CD4-positive, alpha-beta T cell treated with Interleukin-17A for 1 hour (primary cell): ENCODE results near the gene AP1S3.
A peak's percentile ranks its signal among the peaks of the same experiment; 100 is the strongest.

Source experiments
- DNase-seq: peaks from one replicate; pipeline ENCODE4 v3.0.0-alpha.2; 2020

The AP1S3 gene

DNA sequence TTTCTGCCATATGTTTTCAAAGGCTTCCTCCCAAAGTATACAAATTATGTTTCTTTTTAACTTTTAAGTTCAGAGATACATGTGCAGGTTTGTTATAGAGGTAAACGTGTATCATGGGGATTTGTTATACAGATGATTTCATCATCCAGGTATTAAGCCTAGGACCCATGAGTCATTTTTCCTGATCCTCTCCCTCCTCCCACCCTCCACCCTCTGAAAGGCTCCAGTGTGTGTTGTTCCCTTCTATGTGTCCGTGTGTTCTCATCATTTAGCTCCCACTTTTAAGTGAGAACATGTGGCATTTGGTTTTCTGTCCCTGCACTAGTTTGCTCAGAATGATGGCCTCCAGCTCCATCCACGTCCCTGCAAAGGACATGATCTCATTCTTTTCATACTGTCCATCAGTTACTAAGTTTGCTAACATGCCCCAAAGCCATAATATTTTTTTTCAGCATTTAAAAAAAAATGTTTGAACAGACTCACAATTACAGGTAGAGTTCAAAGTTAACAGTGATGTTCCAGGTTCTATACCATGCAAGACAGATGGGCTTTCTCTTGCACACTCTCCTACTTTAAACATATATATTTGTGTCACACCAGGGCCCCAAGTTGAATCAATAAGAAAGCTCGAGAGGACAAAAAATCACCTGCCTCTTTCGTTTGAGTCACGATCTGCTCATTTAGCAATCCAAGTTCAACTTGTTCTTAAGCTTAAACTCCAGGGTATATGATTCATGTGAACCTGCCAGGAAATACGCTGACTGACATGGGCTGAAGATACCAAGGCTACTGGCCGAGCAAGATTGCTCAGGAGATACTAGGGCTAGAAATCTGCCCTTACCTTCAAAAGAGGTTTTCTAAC lies 77.6 kb downstream of the AP1S3 start:
- DNase-seq: peak; percentile 3

GRCh38 chr2:223758131-223758840 lies 79.1 kb downstream of the AP1S3 start:
- no peak for DNase-seq

GRCh38 chr2:223753940-223754339 lies 83.4 kb downstream of the AP1S3 start:
- DNase-seq: no peak

DNA sequence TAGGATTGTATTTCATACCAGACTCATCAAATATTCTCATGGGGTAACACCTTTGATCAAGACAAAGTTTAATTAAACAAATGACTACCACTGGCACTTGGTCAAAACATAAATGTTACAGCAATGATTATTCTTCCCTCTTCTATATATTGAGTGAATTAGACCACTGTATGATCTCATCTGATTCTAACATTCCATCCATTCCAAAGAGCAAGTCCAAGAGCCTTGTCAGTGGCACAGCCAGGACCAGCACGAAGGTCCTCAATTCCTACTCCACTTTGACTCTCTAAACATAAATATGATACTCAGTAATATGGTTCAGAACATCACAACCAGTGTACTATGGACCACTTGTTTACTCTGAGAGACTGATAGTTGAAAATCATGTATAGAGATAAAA lies 86.4 kb downstream of the AP1S3 start:
- no peak for DNase-seq

DNA sequence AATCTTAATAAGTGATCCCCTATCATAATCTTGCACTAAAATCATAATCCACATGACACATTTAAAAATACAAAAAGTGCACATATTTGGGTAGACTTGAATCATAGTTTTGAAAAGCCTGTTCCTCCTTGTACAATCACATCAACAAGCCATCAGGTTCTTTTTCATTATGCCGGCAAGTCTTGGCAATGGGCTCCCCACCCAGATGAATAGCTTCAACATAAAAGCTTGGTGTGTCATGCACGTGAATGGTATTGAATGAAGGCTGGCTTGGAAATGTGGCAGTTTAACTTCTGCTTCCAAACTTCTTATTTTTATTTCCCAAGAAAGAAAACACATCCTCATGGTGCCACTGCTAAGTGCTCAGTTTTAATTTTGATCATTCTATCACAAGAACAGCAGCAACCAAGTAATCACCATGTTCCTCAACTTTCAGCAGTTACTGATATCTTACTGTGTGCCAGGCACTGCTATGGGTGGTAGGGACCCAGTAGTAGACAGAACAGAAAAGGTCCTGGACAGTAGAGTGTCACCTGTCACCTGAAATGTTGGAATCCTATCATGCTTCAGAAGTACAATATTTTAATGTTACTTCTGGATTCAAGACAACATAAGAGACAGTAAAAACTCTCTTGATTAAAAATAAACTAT lies 89.9 kb downstream of the AP1S3 start:
- no peak for DNase-seq

GRCh38 chr2:223746611-223747010 lies 90.8 kb downstream of the AP1S3 start:
- DNase-seq: no peak

DNA sequence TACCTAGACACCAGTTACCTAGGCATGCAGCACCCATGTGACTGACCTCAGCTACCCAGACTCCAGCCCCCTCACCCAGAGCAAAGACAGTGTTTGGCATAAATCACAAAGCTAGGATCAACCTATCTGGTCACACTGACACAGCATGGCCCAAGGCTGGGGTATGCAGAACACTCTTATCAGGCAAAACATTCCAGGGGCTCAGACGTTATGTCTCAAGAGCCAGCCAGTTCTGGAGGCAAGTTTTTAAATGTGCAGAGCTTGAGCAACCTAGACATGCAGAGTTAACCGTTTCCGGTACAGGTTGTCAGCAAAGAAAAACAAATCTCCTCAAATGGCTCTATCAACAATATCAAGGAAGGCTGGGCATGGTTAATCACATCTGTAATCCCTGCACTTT lies 92.8 kb downstream of the AP1S3 start:
- no peak for DNase-seq

- DNase-seq: no peak
Observed at GRCh38 chr2:223740679-223741078, 96.7 kb downstream of the AP1S3 start.

GRCh38 chr2:223737207-223737606 lies 100.2 kb downstream of the AP1S3 start:
- no peak for DNase-seq

GRCh38 chr2:223736488-223736887 lies 100.9 kb downstream of the AP1S3 start:
- no peak for DNase-seq

DNA sequence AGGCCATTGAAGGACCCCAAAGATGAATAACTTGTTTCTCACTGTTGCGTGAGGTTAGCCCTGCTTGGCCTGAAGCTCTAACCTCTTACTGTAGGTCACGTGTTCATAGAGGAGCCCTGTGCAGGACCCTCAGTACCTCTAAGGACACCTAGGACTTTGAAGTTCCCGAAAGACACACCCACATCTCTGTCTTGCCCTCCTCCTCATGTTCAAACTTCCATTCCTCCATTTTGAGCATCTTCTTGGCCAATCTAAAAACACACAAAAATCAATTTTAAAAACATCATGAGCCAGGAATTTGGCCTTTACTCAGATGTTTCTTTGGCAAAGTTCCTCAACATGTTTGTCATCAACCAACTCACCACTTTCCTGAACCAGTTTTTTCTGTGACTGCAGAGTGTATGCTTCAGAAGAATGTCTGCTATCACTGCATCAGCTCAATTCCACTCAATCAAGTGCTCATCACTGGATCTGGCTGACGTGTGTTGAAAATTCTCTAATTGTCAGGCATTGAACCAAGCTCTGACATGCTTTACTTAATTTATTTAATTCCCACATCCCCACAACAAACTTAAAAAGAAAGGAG lies 101.6 kb downstream of the AP1S3 start:
- DNase-seq: no peak

DNA sequence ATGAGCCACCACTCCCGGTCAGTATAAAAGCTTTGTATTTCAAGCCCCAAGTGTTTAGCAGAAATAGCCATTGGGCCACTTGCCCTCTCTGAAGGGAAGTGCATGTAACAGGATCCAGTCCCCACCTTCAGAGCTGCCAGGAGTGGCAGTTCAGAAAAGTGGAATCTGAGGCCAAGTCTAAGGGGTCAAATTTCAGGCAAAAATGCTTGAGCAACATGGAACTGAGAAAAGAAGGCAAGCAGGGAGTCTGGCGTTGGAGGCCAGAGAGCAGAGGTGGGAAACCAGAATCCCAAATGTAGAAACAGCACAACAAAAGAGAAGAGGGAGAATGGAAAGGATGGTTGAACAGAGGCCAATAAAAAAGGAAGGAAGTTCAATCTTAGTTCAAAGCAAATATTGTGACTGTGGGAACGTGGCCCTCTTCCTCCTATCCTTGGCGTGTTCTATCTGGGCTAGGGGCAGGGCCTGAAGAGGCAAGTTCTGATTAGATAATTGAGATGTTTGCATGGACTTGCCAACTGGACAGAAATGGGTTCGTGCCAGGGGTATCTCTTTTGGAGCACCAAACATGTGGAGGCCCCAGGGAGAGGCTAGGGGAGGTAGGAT lies 102.2 kb downstream of the AP1S3 start:
- no peak for DNase-seq

DNA sequence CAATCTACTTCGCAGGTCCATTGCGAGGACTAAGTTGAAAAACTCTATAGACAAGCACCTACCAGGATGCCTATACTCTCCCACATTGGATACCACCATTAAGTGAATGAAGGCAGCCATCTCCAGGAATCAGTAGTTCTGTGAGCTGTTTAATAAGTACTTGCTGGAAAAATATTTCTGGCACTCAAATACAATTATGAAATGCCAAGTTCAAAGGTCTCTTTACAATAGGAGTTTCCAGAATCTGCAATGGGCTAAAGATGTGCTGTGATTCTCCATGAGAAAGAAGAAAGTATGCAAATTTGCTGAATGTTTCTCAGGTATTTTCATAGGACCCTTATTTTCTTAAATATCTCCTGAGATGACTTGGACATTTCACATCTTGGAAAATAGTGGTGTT lies 103.0 kb downstream of the AP1S3 start:
- no peak for DNase-seq

DNA sequence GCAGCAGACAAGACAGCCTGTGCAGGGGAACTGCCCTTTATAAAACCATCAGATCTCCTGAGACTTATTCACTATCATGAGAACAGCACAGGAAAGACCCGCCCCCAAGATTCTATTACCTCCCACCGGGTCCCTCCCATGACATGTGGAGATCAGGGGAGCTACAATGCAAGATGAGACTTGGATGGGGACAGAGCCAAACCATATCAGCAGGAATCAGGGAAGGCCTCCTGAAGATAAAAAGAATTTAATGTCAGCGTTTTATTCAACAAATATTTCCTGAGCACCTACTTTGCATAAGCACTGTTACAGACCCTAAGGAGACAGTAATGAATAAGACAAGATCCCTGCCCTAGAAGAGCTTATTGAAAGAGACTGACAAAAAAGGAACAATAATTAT lies 105.0 kb downstream of the AP1S3 start:
- DNase-seq: no peak

DNA sequence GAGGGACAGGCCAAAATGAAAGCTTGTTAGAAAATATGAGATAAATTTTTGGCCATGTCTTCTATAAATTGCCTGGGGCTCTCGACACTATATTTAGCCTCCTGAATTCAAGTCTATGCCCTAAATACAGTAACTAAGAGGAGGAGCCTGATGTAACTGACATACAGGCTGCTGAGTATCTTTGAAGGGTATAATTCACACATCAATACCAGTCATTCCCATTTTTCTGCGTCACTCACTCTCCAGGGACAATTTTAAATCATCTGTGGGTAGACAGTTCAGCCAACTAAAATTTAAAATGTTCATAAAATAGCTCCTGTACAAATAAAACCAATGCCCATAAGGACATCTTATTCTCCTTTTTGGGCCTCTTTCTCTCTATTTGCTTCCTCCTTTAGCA lies 105.9 kb downstream of the AP1S3 start:
- DNase-seq: no peak

DNA sequence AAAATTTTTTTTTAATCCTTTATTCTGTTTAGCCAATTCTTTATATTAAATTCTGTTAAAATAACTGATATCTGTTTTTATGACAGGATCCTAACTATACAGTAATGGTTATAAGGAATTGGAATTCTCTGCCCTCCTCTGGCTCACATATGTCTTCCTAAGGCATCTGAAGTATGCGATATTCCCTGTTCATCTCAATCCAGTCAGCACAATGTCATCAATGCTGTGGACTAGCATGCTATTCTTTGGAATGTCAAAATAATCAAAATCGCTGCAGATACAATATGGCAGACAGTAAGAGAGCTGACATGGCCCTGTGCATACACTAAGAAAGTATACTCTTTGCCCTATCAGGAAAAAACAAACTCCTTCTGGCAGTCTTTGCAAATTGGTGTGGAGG lies 107.6 kb downstream of the AP1S3 start:
- DNase-seq: no peak

DNA sequence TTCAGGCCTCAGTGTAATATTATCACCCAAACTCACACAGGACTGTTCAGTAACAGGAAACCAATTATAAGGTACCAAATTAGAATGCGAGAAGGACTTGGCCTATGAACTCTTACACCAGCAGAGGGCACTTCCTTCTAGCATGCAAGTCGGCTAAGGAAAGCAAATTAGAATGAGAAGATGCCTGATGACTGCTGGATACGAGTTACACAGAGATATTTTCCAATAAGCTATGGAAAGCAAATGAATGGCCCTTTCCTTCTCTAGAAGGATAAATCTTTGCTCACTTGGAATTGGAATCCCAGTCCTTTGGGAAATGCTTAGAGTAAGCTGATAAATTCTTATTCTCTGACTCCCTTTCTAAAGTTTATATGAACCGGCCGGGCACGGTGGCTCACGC lies 109.8 kb downstream of the AP1S3 start:
- peak; percentile 51 for DNase-seq

DNA sequence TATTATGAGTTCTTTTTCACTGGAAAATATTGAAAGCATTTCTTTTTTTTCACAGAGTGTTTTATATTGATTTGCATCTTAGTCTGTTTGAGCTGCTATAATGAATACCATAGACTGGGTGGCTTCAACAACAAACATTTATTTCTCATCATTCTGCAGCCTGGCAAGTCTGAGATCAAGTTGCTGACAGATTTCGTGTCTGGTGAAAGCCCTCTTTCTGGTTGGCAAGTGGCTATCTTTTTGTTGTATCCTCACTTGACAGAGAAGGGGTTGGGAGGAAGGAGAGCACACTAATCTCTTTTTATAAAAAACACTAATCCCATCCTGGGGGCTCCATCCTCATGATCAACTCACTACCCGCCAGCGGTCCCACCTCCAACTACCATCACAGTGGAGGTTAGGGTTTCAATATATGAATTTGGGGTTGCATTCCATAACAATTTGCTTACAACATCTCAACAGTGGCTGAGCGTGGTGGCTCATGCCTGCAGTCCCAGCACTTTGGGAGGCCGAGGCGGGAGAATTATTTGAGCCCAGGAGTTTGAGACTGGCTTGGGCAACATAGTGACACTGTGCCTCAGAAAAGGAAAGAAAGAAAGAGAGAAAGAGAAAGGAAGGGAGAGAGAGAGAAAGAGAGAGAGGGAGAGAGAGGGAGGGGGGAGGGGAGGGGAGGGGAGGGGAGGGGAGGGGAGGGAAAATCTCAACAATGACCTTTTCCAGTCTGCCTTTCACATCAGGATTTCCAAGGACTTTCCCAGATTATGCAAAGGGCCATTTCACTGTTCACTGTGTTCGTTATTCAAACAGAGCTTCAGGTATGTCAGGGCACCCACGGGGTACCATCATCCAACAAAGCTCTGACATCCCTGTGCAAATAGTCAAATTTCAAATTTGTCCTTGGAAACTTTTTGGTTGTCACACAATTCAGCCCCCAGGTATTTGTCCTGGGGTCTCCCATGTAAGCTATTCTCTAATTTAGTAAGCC lies 111.1 kb downstream of the AP1S3 start:
- DNase-seq: no peak

GRCh38 chr2:223725494-223725893 lies 111.9 kb downstream of the AP1S3 start:
- no peak for DNase-seq

DNA sequence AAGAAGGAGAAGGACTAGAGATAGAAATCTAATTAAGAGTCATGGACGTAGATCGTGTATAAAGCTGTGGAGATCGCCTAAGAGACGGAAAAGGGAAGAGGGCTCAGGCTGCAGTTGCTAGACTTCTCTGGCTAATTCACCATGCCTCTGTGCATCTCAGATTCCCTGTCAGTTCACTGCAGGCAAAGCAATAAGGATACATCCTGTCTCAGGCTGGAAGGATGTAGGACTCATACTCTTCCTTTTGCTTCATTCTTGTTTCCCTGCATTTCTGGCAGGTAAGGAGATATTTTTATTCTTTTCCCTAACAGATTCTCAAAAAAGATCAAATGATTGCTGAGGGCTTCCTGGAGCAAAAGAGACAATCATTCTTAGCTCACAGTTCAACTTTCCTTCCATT lies 112.5 kb downstream of the AP1S3 start:
- no peak for DNase-seq

DNA sequence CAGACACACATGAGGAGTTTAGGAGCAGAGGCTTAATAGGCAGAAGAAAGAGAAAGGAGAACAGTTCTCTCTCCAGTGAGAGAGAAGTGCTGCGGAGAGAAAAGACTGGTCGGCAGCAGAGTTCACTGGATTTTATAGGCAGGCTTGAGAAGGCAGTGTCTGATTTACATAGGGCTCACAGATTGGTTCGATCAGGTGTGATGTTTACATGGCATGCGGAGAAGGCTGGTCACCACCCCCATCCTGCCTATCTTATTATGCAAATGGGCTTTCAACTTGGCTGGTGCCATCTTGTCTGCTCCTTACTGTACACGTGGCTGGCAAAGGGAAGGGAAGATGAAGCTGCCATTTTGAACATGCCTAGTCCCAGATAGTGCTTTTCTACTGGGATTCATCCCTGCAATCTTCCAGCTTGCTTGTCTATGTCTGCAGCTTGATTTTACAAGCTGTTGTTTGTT lies 113.4 kb downstream of the AP1S3 start:
- no peak for DNase-seq

DNA sequence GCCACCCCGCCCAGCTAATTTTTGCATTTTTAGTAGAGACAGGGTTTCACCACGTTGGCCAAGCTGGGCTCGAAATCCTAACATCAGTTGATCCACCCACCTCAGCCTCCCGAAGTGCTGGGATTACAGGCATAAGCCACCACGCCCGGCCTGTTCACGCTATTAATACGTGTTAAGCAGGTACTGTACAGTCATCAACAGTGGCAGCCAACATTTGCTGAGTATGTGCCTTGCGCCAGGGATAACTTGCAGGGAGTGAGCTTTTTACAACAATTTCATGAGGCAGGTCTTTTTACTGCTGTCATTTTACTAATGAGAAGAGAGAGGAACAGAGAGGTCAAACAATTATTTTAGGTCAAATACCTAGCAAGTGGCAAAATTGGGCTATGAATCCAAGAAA lies 115.2 kb downstream of the AP1S3 start:
- no peak for DNase-seq
